Transverse colon (tissue), 4 donors: Measurements from ENCODE around the gene ZNF446. TPM values are rescaled to one million over a fixed set of nuclear protein-coding genes. Genes with fewer than 3 reads are reported as not detected.
"Not testable (repeated sequence)": the region's sequence is repeated elsewhere in the genome, so short reads cannot be mapped to it uniquely, and the experiment has no call there.

ENCODE experiments used
- DNase-seq: peaks from one replicate; pipeline ENCODE4 v3.0.0-alpha.2; 2019
- H3K27ac ChIP-seq, 4 donors: fragments of 200-600 bp; sonication (generic); 2 replicates each; pipeline ENCODE4 v1.5.1; 2016 to 2018; ENCODE audit warnings: inconsistent platforms in 4 of 4
- H3K27me3 ChIP-seq: fragments of 200-600 bp; sonication (generic); 2 replicates; pipeline ENCODE4 v1.5.1; 2017; ENCODE audit warnings: inconsistent platforms
- H3K36me3 ChIP-seq, 4 donors: fragments of 200-600 bp; sonication (generic); 2 replicates each; pipeline ENCODE4 v1.5.1; 2017 to 2019; ENCODE audit warnings: inconsistent platforms in 4 of 4
- H3K4me1 ChIP-seq, 4 donors: fragments of 200-600 bp; sonication (generic); 2 replicates each; pipeline ENCODE4 v1.5.1; 2017 to 2020; ENCODE audit warnings: inconsistent platforms in 4 of 4
- H3K4me3 ChIP-seq, 4 donors: fragments of 200-600 bp; sonication (generic); 1 replicate in 1 of 4; 2 replicates in 3 of 4; pipeline versions ENCODE4 v1.5.1 to v1.6.1; 2017 to 2019; ENCODE audit warnings: inconsistent platforms in 4 of 4
- H3K9me3 ChIP-seq, 2 donors: fragments of 200-600 bp; sonication (generic); 2 replicates each; pipeline ENCODE4 v1.5.1; 2017 to 2019; ENCODE audit warnings: inconsistent platforms in 2 of 2
- EP300 ChIP-seq: sonication (generic); formaldehyde crosslinking; IDR thresholded peaks from one replicate; pipeline ENCODE4 v1.6.1; 2017; ENCODE audit warnings: antibody characterized with exemption, low read depth
- POLR2A ChIP-seq: fragments of 450-650 bp; IDR thresholded peaks from one replicate; pipeline ENCODE4 v1.6.1; 2016; ENCODE audit warnings: antibody characterized with exemption, mild to moderate bottlenecking, moderate library complexity
- POLR2AphosphoS5 ChIP-seq, 3 donors: sonication (generic); formaldehyde crosslinking; IDR thresholded peaks; one replicate each; pipeline ENCODE4 v1.6.1; 2016; ENCODE audit warnings: antibody characterized with exemption in 3 of 3
- WGBS, 2 donors: methylation state at CpG; one replicate each; pipeline ENCODE4 v1.1.5; 2018; ENCODE audit warnings: low coverage in 1 of 2; 5-methylcytosine and 5-hydroxymethylcytosine counted together
- in situ Hi-C, 4 donors: fragments of 200-750 bp; cut with MboI; loops; one replicate each; pipeline versions ENCODE4 v1.15.0 to v1.15.1; 2017; ENCODE audit warnings: low sequenced_read_pairs in 3 of 4, low pct_ligation_motif_present in 1 of 4, low pct_unique_long_range_greater_than_20kb in 1 of 4
- intact Hi-C: fragments of 100-400 bp; cut with DNase I; formaldehyde crosslinking; loops from one replicate; pipeline ENCODE4 v1.15.1; 2023; ENCODE audit warnings: low total_unique reads
- total RNA-seq, 4 donors: library from RNA; depleted of rRNA; stranded (reverse); fragments of >200 nt; gene quantifications; one replicate each; pipeline ENCODE4 v1.1.0, GENCODE V29; 2016
- TF ChIP-seq, protein P1 (sequence below), 5 experiments: fragments of 200-600 bp in 3 of 5; fragments of 450-650 bp in 2 of 5; sonication (generic) in 3 of 5; IDR thresholded peaks; 1 replicate in 2 of 5; 2 replicates in 3 of 5; pipeline ENCODE4 v1.5.1; 2016 to 2017; ENCODE audit warnings: antibody characterized with exemption in 5 of 5, inconsistent platforms in 3 of 5, mild to moderate bottlenecking in 2 of 5, moderate library complexity in 1 of 5

Gene ZNF446
- total RNA-seq, 4 donors from 2014 or later: 2.8 to 54.6 (median 18.1) TPM

DNA sequence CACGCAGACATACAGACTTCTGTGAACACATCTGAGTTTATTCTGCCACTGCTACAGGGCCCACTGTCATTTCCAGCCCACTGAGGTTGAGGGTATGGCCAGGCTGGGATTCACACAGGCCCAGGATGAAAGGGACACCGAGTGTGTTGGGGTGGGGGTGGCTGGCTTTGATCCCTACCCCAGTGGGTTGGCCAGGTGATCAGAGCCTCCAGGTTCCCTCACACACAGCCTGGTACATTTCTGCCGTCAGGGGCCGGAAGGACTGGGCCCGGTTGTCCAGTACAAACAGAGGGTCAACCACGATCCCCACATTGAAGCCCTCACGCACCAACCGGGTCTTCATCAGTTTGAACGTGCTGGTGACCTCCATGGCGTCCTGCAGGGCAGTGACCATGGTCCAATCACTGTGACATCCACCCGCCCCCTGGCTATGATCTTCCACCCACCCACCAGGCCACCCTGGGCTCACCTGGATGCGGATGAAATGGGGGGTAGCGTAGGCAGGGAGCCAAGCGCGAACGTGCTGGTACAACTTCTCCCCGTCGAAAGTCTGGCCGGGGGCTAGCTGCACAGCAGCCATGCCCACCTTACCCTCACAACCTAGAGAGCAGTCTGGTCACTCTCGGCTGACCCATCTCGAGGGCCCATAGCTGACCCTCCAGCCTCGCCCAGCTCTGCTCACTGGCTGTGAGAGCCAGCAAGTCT is 22.3 kb downstream of the ZNF446 start:
- Histone ChIP-seq H3K9me3 (no peaks in the 10 kb centered on the region), H3K4me1 (peaks cover 7 to 17% (median 14%) of the 10 kb centered on the region in 4 donors), H3K27ac (peak overlapping the region in 2 of 4 donors; percentile 82 to 90), H3K4me3 (peak overlapping the region; percentile 29 to 61 (median 44)), H3K27me3 (no peaks in the 10 kb centered on the region), H3K36me3 (no peaks in the 10 kb centered on the region)
- DNase-seq: no peak
- intact Hi-C loops: no loop called here
- 81% methylated on average over 22 of the region's 22 CpGs; no CpG with 5 or more reads in 1 of the 2 donors for WGBS, 2 donors
- in situ Hi-C loops: no loop called here
- TF ChIP-seq POLR2AphosphoS5 (IDR thresholded peaks at IDR 0.05): no peak
- TF ChIP-seq, protein P1, sequence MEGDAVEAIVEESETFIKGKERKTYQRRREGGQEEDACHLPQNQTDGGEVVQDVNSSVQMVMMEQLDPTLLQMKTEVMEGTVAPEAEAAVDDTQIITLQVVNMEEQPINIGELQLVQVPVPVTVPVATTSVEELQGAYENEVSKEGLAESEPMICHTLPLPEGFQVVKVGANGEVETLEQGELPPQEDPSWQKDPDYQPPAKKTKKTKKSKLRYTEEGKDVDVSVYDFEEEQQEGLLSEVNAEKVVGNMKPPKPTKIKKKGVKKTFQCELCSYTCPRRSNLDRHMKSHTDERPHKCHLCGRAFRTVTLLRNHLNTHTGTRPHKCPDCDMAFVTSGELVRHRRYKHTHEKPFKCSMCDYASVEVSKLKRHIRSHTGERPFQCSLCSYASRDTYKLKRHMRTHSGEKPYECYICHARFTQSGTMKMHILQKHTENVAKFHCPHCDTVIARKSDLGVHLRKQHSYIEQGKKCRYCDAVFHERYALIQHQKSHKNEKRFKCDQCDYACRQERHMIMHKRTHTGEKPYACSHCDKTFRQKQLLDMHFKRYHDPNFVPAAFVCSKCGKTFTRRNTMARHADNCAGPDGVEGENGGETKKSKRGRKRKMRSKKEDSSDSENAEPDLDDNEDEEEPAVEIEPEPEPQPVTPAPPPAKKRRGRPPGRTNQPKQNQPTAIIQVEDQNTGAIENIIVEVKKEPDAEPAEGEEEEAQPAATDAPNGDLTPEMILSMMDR (IDR thresholded peaks at IDR 0.05): no peak
- no peak for TF ChIP-seq POLR2A
- no peak for TF ChIP-seq EP300

DNA sequence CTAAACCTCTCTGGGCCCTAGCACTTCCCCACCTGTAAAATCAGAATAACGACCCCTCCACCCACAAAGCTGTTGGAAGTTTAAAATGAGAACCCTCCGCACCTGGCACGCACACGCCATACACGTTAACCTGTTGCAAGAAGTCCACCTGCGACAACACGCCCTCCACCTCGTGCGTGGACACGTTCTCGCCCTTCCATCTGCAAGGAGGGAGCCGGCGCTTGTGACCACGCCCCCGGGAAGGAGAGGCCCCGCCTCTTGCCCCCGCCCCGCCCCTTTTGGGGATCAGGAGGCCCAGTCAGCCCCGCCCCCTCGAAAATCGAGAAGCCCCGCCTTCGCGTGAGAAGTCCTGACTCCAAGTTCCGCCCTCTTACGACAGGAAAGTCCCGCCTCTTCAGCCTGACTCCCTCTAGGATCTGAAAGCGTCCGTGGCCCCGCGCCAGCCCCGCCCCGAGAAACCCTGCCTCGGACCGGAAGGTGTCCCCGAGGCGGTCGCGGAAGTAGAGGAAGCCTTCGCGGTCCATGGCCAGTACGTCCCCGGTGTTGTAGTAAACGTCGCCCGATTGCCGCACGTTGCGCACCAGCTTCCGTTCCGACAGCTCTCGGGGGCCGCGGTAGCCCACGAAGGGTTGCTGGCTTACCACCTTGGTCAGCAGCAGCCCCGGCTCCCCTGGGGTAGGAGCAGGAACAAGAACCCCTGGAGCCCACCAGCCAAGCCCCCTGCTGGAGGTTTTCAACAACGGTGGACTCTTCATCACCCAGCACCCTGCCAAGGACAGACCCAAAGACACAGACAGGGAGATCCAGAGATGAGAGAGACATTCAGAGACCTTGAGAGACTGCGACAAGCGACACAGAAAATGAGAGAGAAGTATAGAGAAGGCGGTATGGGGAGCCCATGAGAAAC is 23.1 kb downstream of the ZNF446 start:
- Histone ChIP-seq H3K27ac (peak overlapping the region; percentile 69 to 90 (median 79)), H3K9me3 (no peaks in the 10 kb centered on the region), H3K4me3 (peak overlapping the region; percentile 39 to 61 (median 44)), H3K36me3 (no peaks in the 10 kb centered on the region), H3K4me1 (peaks cover 7 to 17% (median 14%) of the 10 kb centered on the region in 4 donors), H3K27me3 (no peaks in the 10 kb centered on the region)
- 6 to 20% methylated on average over 3 to 49 of the region's 60 CpGs for WGBS, 2 donors
- intact Hi-C loops: no loop called here
- in situ Hi-C loops: no loop called here
- DNase-seq: peak; percentile 99
- TF ChIP-seq POLR2AphosphoS5 (IDR thresholded peaks at IDR 0.05): peak; percentile 38 to 71 (median 69)
- no peak for TF ChIP-seq EP300
- TF ChIP-seq, protein P1 (IDR thresholded peaks at IDR 0.05): peak; percentile 12 to 38 (median 16)
- TF ChIP-seq POLR2A: peak; percentile 29

DNA sequence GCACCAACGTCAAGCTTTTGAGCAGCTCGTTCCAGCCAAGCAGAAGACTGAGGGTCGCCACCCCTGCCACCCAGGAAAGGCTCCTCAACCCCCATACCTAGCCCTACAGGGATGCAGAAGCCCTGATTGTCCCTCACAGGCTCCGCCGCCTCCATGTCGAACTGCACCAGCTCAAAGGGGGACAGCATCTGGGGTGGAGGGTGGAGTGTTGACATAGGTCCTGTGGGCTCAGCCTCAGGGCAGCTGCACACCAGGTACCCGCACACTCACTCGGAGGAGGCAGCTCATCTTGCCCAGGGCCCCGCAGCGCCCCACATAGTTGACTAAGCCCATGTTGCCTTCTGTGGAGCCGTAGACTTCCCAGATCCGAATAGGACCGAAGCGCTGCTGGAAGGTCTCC is 24.1 kb downstream of the ZNF446 start:
- Histone ChIP-seq H3K9me3 (no peaks in the 10 kb centered on the region), H3K4me3 (peak overlapping the region in 1 of 4 donors; percentile 61), H3K27ac (no peak overlapping the region), H3K4me1 (peaks cover 7 to 17% (median 14%) of the 10 kb centered on the region in 4 donors), H3K27me3 (no peaks in the 10 kb centered on the region), H3K36me3 (no peaks in the 10 kb centered on the region)
- in situ Hi-C loops (no loop called here), intact Hi-C loops (no loop called here)
- no peak for DNase-seq
- TF ChIP-seq POLR2AphosphoS5 (IDR thresholded peaks at IDR 0.05): no peak
- no peak for TF ChIP-seq EP300
- TF ChIP-seq, protein P1 (IDR thresholded peaks at IDR 0.05): no peak
- no peak for TF ChIP-seq POLR2A
- WGBS, 2 donors: 87% methylated on average over 4 of the region's 14 CpGs; no CpG with 5 or more reads in 1 of the 2 donors

DNA sequence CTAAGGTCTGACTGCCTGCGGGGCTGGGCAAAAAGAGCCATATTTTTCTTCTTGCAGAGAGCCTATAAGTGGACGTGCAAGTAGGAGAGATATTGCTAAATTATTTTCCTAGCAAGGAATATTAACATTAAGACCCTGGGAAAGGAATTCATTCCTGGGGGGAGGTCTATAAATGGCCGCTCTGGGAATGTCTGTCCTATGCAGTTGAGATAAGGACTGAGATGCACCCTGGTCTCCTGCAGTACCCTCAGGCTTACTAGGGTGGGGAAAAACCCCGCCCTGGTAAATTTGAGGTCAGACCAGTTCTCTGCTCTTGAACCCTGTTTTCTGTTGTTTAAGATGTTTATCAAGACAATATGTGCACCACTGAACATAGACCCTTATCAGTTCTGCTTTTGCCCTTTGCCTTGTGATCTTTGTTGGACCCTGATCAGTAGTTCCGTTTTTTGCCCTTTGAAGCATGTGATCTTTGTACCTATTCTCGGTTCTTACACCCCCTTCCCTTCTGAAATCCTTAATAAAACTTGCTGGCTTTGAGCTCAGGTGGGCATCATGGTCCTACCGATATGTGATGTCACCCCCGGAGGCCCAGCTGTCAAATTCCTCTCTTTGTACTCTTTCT is 31.6 kb downstream of the ZNF446 start:
- not testable (repeated sequence) for H3K27me3 ChIP-seq
- WGBS, 2 donors: 72 to 77% methylated on average over 6 to 8 of the region's 8 CpGs

More for the DNA sequence above, 31.6 kb downstream of the ZNF446 start:
- H3K27ac ChIP-seq, intact Hi-C loops, H3K36me3 ChIP-seq, in situ Hi-C loops, H3K4me3 ChIP-seq, H3K9me3 ChIP-seq, DNase-seq: not testable (repeated sequence)
- H3K4me1 ChIP-seq: peaks cover 0 to 12% (median 5%) of the 10 kb centered on the region in 4 donors
